Panc1 (cell line): Measurements from ENCODE around the gene NOP56.

Experiments used
- POLR2AphosphoS5 ChIP-seq: IDR thresholded peaks from 2 replicates; pipeline ENCODE4 v1.6.1; 2012; ENCODE audit warnings: mild to moderate bottlenecking, low read depth, low read length, moderate library complexity
- TCF7L2 ChIP-seq: IDR thresholded peaks from 2 replicates; pipeline ENCODE4 v1.6.1; 2011; ENCODE audit warnings: mild to moderate bottlenecking, low read depth, low read length, inconsistent platforms
- TF ChIP-seq, protein P1 (sequence below): fragments of 450-650 bp; IDR thresholded peaks from 2 replicates; pipeline ENCODE4 v1.5.1; 2017; ENCODE audit warnings: mild to moderate bottlenecking

DNA sequence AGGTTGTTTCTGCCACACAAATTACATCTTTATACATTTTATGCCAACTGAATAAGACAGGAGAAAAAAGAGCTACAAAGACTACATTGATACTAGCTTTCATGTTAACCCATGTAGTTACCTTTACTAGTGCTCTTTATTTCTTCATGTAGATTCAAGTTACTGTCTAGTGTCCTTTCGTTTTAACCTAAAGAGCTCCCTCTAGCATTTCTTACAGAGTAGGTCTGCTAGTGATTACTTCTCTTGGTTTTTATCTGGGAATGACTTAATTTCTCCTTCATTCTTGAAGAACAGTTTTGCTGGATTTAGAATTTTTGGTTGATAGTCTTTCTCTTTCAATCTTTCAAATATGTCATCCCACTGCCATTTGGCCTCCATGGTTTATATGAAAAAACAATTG is 21.2 kb upstream of the NOP56 start:
- TF ChIP-seq, protein P1, sequence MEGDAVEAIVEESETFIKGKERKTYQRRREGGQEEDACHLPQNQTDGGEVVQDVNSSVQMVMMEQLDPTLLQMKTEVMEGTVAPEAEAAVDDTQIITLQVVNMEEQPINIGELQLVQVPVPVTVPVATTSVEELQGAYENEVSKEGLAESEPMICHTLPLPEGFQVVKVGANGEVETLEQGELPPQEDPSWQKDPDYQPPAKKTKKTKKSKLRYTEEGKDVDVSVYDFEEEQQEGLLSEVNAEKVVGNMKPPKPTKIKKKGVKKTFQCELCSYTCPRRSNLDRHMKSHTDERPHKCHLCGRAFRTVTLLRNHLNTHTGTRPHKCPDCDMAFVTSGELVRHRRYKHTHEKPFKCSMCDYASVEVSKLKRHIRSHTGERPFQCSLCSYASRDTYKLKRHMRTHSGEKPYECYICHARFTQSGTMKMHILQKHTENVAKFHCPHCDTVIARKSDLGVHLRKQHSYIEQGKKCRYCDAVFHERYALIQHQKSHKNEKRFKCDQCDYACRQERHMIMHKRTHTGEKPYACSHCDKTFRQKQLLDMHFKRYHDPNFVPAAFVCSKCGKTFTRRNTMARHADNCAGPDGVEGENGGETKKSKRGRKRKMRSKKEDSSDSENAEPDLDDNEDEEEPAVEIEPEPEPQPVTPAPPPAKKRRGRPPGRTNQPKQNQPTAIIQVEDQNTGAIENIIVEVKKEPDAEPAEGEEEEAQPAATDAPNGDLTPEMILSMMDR: no peak; the same call in 1 of the 2 replicates
- TF ChIP-seq TCF7L2: no peak
- no peak for TF ChIP-seq POLR2AphosphoS5
